K562 (cell line): ENCODE measurements around the gene ST6GALNAC3. TPM values are rescaled to one million over a fixed set of nuclear protein-coding genes. Genes with fewer than 3 reads are reported as not detected.

Experiments used
- ATAC-seq: fragments of 200-7000 bp; cut with Tn5 transposase; 3 replicates; pipeline ENCODE4 v1.9.1; 2020; ENCODE audit warnings: moderate library complexity
- BruUV-seq: library from RNA; stranded (reverse); fragments of 400-500 nt; replicated peaks from 2 replicates; lab custom pipeline; 2021; lab: Mats Ljungman, UMichigan
- CTCF ChIA-PET: fragments of 300-600 bp; formaldehyde crosslinking; extraction: SDS; loops from one replicate; lab custom pipeline; 2021; ENCODE audit warnings: low intra/inter-chr PET ratio; lab: Yijun Ruan, JAX
- POLR2A ChIA-PET: fragments of 300-600, 350-650 bp; sonication (Branson Sonifier 250); formaldehyde crosslinking; extraction: SDS; loops from one replicate; lab custom pipeline; 2021; ENCODE audit warnings: antibody characterized with exemption, inconsistent platforms; lab: Yijun Ruan, JAX
- DNase-seq, 4 experiments: peaks; one replicate each; pipeline versions ENCODE4 v3.0.0 to v3.0.0-alpha.2; 2011 to 2018; ENCODE audit warnings: low spot score in 3 of 4, mixed read lengths in 3 of 4; ENCODE audit errors: extremely low read depth in 1 of 4
- FAIRE-seq: peaks from 2 replicates; lab custom pipeline; 2011; peaks lifted over from hg19 to GRCh38; lab: Jason Lieb, UNC
- H2AFZ ChIP-seq: 2 replicates; pipeline ENCODE4 v1.6.0; 2011; ENCODE audit warnings: low read depth, low read length, control low read depth, inconsistent platforms
- H3K27ac ChIP-seq: fragments of 200-600 bp; 3 replicates; pipeline ENCODE4 v1.8.0; 2011; ENCODE audit warnings: low read depth, mild to moderate bottlenecking, control low read depth, inconsistent platforms, low read length, moderate library complexity, mixed read lengths; ENCODE audit errors: extremely low read depth
- H3K27me3 ChIP-seq, 2 experiments: fragments of 300-600 bp in 1 of 2; 2 replicates in 1 of 2; 3 replicates in 1 of 2; pipeline versions ENCODE4 v1.6.0 to v1.8.0; 2011; ENCODE audit warnings: inconsistent platforms in 2 of 2, low read length in 2 of 2, mild to moderate bottlenecking in 1 of 2, mixed read lengths in 1 of 2, moderate library complexity in 1 of 2; ENCODE audit not compliant: control insufficient read depth in 2 of 2, insufficient read depth in 2 of 2
- H3K36me3 ChIP-seq: fragments of 300-600 bp; 3 replicates; pipeline ENCODE4 v1.8.0; 2011; ENCODE audit warnings: mild to moderate bottlenecking, low read length, inconsistent platforms; ENCODE audit not compliant: control insufficient read depth, insufficient read depth
- H3K4me1 ChIP-seq, 2 experiments: fragments of 200-600 bp in 1 of 2; replicated peaks in 1 of 2; 2 replicates in 1 of 2; 3 replicates in 1 of 2; pipeline versions ENCODE4 v1.5.1 to v1.8.0; 2011; ENCODE audit warnings: inconsistent platforms in 2 of 2, low read length in 2 of 2, mild to moderate bottlenecking in 1 of 2, mixed read lengths in 1 of 2, moderate library complexity in 1 of 2; ENCODE audit not compliant: control insufficient read depth in 2 of 2, insufficient read depth in 2 of 2
- H3K4me2 ChIP-seq: 2 replicates; pipeline ENCODE4 v1.6.1; 2011; ENCODE audit warnings: low read length, control low read depth, inconsistent platforms, mixed read lengths; ENCODE audit not compliant: insufficient read depth
- H3K4me3 ChIP-seq: fragments of 200-600 bp; sonication (generic), shearing (Covaris generic); 2 replicates; pipeline ENCODE4 v1.5.1; 2016; ENCODE audit warnings: control low read depth, inconsistent platforms
- H3K79me2 ChIP-seq: fragments of 200-600 bp; 3 replicates; pipeline ENCODE4 v1.8.0; 2011; ENCODE audit warnings: low read length, inconsistent platforms; ENCODE audit not compliant: control insufficient read depth, insufficient read depth
- H3K9ac ChIP-seq, 2 experiments: 2 replicates each; pipeline versions ENCODE4 v1.6.0 to v1.6.1; 2011; ENCODE audit warnings: low read depth in 2 of 2, low read length in 2 of 2, control low read depth in 1 of 2, inconsistent platforms in 1 of 2, mild to moderate bottlenecking in 1 of 2, mixed read lengths in 1 of 2; ENCODE audit not compliant: insufficient read depth in 1 of 2
- H3K9me1 ChIP-seq: one replicate; pipeline ENCODE4 v1.6.0; 2011; ENCODE audit warnings: inconsistent platforms, mild to moderate bottlenecking, low read length, moderate library complexity; ENCODE audit not compliant: control insufficient read depth, insufficient read depth
- H3K9me3 ChIP-seq: replicated peaks from 2 replicates; pipeline ENCODE4 v1.5.1; 2011; ENCODE audit warnings: low read depth, low read length, inconsistent platforms; ENCODE audit not compliant: control insufficient read depth, insufficient read depth
- H4K20me1 ChIP-seq: replicated peaks from 2 replicates; pipeline ENCODE4 v1.6.1; 2011; ENCODE audit warnings: low read length, inconsistent platforms, mixed read lengths; ENCODE audit not compliant: control insufficient read depth, insufficient read depth
- HDAC1 ChIP-seq, 2 experiments: fragments of 450-650 bp; IDR thresholded peaks; 2 replicates each; pipeline ENCODE4 v1.6.1; 2016 to 2017; ENCODE audit warnings: inconsistent platforms in 1 of 2, mild to moderate bottlenecking in 1 of 2, moderate library complexity in 1 of 2
- NCOR1 ChIP-seq: fragments of 450-650 bp; IDR thresholded peaks from 2 replicates; pipeline ENCODE4 v1.6.1; 2016; ENCODE audit warnings: mild to moderate bottlenecking, moderate library complexity
- PHF20 ChIP-seq: fragments of 450-650 bp; IDR thresholded peaks from 2 replicates; pipeline ENCODE4 v1.6.1; 2018; ENCODE audit not compliant: partially characterized antibody
- TOE1 ChIP-seq, 2 experiments: fragments of 450-650 bp in 1 of 2; sonication (generic) in 1 of 2; formaldehyde crosslinking in 1 of 2; IDR thresholded peaks; 2 replicates each; pipeline versions ENCODE4 v1.7.1 to v1.8.0; 2016 to 2022; ENCODE audit warnings: borderline replicate concordance in 2 of 2, mild to moderate bottlenecking in 2 of 2, antibody characterized with exemption in 1 of 2, inconsistent platforms in 1 of 2, low read depth in 1 of 2, missing genetic modification reagents in 1 of 2, moderate library complexity in 1 of 2
- WGBS: fragments of 100-300 bp; shearing (Covaris generic); methylation state at CpG from one replicate; pipeline ENCODE4 v1.1.6; 2016; ENCODE audit warnings: low coverage, mixed read lengths; ENCODE audit not compliant: insufficient coverage; ENCODE audit errors: missing lambda C conversion rate; 5-methylcytosine and 5-hydroxymethylcytosine counted together
- in situ Hi-C: fragments of 300-500 bp; cut with MboI; formaldehyde crosslinking; loops from 4 replicates; pipeline ENCODE4 v1.15.0; 2018; ENCODE audit warnings: inconsistent platforms, mixed read lengths
- intact Hi-C: fragments of 100-400 bp; cut with micrococcal nuclease; formaldehyde crosslinking; loops from 2 replicates; pipeline ENCODE4 v1.14.2; 2022
- polyA plus RNA-seq, 8 experiments: library from polyadenylated mRNA; depleted of rRNA in 4 of 8; stranded (reverse) in 5 of 8; unstranded in 3 of 8; fragments of >200 nt; fragmentation: Nextera tagmentation in 2 of 8; fragmentation: Illumina TruSeq in 1 of 8; extraction: Ambion mirVana in 2 of 8; extraction: Trizol in 1 of 8; gene quantifications; 2 replicates each; pipeline versions ENCODE4 v1.2.1 to v1.2.3, GENCODE V29; 2011 to 2014; ENCODE audit warnings: inconsistent platforms in 1 of 8, missing spikeins in 1 of 8
- total RNA-seq, 7 experiments: library from RNA; depleted of rRNA in 6 of 7; stranded (reverse); fragments of >200 nt in 6 of 7; fragmentation: Illumina TruSeq in 2 of 7; extraction: Trizol in 2 of 7; gene quantifications; 2 replicates each; pipeline versions ENCODE4 v1.2.1 to v1.2.3, GENCODE V29; 2011 to 2021; ENCODE audit warnings: low replicate concordance in 1 of 7
- TF ChIP-seq, protein P1 (sequence below): fragments of 450-650 bp; IDR thresholded peaks from 2 replicates; pipeline ENCODE4 v1.7.1; 2018; ENCODE audit warnings: mild to moderate bottlenecking, low read depth; ENCODE audit not compliant: partially characterized antibody

ST6GALNAC3 gene
- total and polyA plus RNA-seq, 9 of the 15 experiments (the other 6 are each of a cell fraction or from before 2014, with no cell fraction given), result 0.04 to 0.29 (median 0.18) TPM; not detected in 6

DNA sequence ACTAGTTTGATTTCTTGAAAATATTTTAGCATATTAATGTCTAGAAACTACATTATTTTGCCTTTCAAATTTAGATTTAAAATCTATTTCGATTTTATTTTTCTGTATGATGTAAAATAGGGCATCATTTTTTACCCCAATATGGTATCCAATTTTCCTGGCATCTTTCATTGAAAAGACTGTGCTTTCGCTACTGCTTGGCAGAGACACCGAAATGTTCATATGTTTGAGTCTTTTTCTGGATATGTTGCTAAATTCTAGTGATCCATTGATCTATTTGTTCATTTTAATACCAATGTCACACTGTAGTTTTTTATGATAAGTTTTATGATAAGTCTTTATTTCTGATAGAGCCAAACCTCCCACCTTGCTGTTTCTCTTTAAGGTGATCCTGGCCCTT lies 24.3 kb downstream of the ST6GALNAC3 start:
- Histone ChIP-seq H3K9me1 (no peaks in the 10 kb centered on the region), H3K79me2 (no peaks in the 10 kb centered on the region), H3K4me3 (no peak overlapping the region), H3K9me3 (no peaks in the 10 kb centered on the region), H4K20me1 (no peaks in the 10 kb centered on the region), H3K27me3 (no peaks in the 10 kb centered on the region), H3K27ac (no peak overlapping the region), H3K36me3 (no peaks in the 10 kb centered on the region), H3K4me1 (no peaks in the 10 kb centered on the region), H3K4me2 (no peak overlapping the region), H2AFZ (no peak overlapping the region), H3K9ac (no peak overlapping the region)
- 0% methylated on average over 3 of the region's 3 CpGs for WGBS
- FAIRE-seq, result no peak
- ChIA-PET CTCF (no interaction called here), POLR2A (no interaction called here)
- TF ChIP-seq NCOR1 (no peak), TOE1 (IDR thresholded peaks at IDR 0.05; ENCODE audit: borderline replicate concordance) (no peak), TOE1 (CRISPR knock-in tag; IDR thresholded peaks at IDR 0.05; ENCODE audit: borderline replicate concordance, low read depth) (no peak), PHF20 (no peak), HDAC1 (IDR thresholded peaks at IDR 0.05) (no peak)
- TF ChIP-seq, protein P1, sequence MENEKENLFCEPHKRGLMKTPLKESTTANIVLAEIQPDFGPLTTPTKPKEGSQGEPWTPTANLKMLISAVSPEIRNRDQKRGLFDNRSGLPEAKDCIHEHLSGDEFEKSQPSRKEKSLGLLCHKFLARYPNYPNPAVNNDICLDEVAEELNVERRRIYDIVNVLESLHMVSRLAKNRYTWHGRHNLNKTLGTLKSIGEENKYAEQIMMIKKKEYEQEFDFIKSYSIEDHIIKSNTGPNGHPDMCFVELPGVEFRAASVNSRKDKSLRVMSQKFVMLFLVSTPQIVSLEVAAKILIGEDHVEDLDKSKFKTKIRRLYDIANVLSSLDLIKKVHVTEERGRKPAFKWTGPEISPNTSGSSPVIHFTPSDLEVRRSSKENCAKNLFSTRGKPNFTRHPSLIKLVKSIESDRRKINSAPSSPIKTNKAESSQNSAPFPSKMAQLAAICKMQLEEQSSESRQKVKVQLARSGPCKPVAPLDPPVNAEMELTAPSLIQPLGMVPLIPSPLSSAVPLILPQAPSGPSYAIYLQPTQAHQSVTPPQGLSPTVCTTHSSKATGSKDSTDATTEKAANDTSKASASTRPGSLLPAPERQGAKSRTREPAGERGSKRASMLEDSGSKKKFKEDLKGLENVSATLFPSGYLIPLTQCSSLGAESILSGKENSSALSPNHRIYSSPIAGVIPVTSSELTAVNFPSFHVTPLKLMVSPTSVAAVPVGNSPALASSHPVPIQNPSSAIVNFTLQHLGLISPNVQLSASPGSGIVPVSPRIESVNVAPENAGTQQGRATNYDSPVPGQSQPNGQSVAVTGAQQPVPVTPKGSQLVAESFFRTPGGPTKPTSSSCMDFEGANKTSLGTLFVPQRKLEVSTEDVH, result no peak
- no TSS peak for BruUV-seq
- no peak for ATAC-seq
- intact Hi-C loops, result no loop called here
- no peak for DNase-seq
- in situ Hi-C loops, result no loop called here
